ENCODE results near the gene SLC25A12.

DNA sequence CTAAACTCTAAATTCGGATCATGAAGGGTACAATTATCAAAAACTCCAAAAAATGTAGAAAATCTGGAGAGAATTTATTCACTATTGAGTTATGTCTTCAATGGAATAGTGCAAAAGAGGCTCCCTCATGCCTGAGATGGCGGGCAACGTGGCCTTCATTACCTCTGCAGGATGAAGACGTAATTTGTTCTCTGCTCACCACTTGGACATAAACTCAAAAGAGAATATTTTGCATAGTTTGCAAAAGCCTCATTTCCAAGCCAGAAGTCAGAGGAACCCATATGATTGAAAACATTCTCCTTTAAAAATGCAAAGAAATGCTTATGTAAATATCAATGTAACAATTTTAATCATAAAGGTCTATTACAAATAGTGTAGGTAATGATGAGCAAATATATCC is 58.7 kb downstream of the SLC25A12 start:
- TF ChIP-seq, protein P1, sequence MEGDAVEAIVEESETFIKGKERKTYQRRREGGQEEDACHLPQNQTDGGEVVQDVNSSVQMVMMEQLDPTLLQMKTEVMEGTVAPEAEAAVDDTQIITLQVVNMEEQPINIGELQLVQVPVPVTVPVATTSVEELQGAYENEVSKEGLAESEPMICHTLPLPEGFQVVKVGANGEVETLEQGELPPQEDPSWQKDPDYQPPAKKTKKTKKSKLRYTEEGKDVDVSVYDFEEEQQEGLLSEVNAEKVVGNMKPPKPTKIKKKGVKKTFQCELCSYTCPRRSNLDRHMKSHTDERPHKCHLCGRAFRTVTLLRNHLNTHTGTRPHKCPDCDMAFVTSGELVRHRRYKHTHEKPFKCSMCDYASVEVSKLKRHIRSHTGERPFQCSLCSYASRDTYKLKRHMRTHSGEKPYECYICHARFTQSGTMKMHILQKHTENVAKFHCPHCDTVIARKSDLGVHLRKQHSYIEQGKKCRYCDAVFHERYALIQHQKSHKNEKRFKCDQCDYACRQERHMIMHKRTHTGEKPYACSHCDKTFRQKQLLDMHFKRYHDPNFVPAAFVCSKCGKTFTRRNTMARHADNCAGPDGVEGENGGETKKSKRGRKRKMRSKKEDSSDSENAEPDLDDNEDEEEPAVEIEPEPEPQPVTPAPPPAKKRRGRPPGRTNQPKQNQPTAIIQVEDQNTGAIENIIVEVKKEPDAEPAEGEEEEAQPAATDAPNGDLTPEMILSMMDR (IDR thresholded peaks at IDR 0.05; ENCODE audit: low read length): no peak
- no peak for TF ChIP-seq EZH2 (IDR thresholded peaks at IDR 0.05; ENCODE audit: borderline replicate concordance, low read length)

Data from OCI-LY1 (cell line).